Ovary (tissue), 3 donors: ENCODE measurements around the gene BPHL.

Source experiments
- CTCF ChIP-seq, 3 donors: fragments of 450-650 bp in 2 of 3; fragments of 200-600 bp in 1 of 3; IDR thresholded peaks; one replicate each; pipeline versions ENCODE4 v1.5.1 to v1.8.0; 2016 to 2022; ENCODE audit warnings: antibody characterized with exemption in 3 of 3, mild to moderate bottlenecking in 1 of 3
- EP300 ChIP-seq: sonication (generic); formaldehyde crosslinking; IDR thresholded peaks from one replicate; pipeline ENCODE4 v1.6.1; 2017; ENCODE audit warnings: antibody characterized with exemption
- POLR2A ChIP-seq: fragments of 450-650 bp; IDR thresholded peaks from one replicate; pipeline ENCODE4 v1.6.1; 2017; ENCODE audit warnings: antibody characterized with exemption, mild to moderate bottlenecking, moderate library complexity
- donor health status: DM: no; HTN: no; CAD: no.

GRCh38 chr6:3195695-3196497, 77.4 kb downstream of the BPHL start:
- TF ChIP-seq CTCF (IDR thresholded peaks at IDR 0.05) = no peak
- TF ChIP-seq POLR2A = no peak
- no peak for TF ChIP-seq EP300
